Measurements from ENCODE around the gene TTI1.

Gene TTI1

DNA sequence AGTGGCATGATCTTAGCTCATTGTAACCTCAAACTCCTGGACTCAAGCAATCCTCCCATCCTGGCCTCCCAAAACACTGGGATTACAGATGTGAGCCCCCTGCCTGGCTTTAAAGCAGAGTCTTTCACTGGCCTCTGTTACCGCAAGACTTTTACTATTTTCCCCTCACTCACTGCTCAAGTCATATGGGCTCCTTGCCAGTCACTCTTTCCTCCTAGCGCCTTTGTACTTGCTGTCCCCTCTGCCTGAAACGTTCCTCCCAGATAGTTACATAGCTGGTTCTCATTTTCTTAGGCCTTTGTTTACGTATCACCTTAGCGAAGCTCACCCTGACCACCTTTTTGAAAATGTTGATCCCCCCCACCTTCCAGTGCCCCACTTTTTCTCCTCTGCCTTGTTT lies 29.6 kb upstream of the TTI1 start:
- TF ChIP-seq, protein P1, sequence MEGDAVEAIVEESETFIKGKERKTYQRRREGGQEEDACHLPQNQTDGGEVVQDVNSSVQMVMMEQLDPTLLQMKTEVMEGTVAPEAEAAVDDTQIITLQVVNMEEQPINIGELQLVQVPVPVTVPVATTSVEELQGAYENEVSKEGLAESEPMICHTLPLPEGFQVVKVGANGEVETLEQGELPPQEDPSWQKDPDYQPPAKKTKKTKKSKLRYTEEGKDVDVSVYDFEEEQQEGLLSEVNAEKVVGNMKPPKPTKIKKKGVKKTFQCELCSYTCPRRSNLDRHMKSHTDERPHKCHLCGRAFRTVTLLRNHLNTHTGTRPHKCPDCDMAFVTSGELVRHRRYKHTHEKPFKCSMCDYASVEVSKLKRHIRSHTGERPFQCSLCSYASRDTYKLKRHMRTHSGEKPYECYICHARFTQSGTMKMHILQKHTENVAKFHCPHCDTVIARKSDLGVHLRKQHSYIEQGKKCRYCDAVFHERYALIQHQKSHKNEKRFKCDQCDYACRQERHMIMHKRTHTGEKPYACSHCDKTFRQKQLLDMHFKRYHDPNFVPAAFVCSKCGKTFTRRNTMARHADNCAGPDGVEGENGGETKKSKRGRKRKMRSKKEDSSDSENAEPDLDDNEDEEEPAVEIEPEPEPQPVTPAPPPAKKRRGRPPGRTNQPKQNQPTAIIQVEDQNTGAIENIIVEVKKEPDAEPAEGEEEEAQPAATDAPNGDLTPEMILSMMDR (IDR thresholded peaks at IDR 0.05; ENCODE audit: low read depth, low read length): no peak

DNA sequence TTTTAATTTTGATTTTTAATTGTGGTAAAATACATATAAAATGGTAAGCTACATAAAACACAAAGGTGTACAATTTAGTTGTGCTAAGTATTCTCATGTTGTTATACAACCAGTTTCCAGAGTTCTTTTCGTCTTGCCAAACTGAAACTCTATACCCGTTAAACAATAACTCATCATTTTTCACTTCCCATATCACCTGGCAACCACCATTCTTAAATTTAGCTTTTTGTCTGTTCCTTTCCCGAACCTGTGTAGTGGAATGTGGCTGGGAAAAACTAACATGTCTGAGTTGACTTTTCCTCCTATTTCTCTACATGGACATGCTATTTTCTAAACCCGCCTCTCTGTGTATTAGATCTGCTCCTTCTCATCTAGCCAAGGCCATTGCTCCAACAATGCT lies 27.9 kb upstream of the TTI1 start:
- no peak overlapping the region for H3K4me3 ChIP-seq (ENCODE audit: low read depth, low read length)

More for the DNA sequence above, 29.6 kb upstream of the TTI1 start:
- H3K4me3 ChIP-seq (ENCODE audit: low read depth, low read length): no peak overlapping the region

DNA sequence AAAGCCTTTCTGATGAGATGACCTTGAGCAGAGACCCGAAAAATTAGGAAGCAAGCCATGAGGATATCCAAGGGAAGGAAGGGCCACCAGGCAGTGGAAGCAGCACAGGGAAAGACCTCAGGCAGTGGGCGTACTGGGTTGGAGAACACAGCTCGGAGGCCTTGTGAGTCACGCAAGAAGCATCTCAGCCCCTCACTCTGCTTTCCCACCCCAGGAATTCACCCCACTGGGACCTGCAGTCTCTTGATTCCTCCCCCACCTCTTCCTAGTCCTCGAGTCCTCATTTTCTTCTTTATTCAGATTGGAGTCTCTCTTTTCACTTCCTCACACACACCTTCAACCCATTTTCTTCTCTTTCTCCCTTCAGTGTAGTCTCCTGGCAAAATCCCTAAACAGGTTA lies 27.3 kb upstream of the TTI1 start:
- no peak overlapping the region for H3K4me3 ChIP-seq (ENCODE audit: low read depth, low read length)
- TF ChIP-seq, protein P1 (IDR thresholded peaks at IDR 0.05; ENCODE audit: low read depth, low read length): no peak

More for the DNA sequence above, 27.9 kb upstream of the TTI1 start:
- TF ChIP-seq, protein P1 (IDR thresholded peaks at IDR 0.05; ENCODE audit: low read depth, low read length): no peak

DNA sequence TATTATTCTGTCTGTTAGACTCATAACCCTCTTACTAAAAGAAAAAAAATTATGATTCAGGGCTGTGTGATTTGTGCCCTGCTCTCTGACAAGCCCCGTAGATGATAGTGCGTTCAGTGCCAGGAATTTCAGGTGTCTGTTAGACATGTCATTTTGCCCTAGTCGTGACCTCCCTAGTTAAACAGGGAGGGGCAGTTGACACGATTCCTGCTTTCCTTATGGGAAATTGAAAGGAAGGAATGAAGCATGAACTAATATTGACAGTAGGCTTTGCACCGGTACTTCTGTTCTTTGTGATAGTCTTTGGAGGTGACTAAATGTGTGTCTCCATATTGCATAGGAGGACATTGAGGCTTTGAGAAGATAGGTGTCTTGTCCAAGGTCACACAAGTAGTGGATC lies 26.6 kb upstream of the TTI1 start:
- TF ChIP-seq, protein P1 (IDR thresholded peaks at IDR 0.05; ENCODE audit: low read depth, low read length): no peak
- no peak overlapping the region for H3K4me3 ChIP-seq (ENCODE audit: low read depth, low read length)

DNA sequence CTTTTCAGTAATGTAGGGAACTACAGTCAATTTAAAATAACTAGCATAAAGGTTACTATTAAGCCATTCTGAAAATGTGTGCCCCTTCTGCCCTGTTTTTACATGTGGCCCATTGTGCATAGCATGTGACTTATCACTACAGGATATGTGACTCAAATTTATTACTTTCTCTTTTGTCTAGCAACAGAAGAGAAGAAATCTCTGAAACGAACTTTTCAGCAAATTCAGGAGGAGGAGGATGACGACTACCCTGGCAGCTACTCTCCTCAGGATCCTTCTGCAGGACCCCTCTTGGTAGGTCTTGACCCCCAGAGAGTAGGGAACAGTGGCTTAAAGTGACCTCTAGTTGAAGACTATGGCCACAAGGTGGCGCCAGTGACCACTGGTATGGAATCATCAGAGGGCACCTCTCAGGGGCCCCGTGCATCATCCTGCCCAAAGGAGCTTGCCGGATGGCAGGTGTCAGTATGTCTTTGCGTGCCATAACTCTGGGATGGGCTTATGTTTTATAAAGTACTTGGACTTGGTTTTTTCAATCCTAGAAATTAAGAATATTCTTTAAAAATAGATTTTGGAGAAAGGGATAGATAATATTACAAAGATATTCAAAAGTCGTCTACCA lies 24.2 kb upstream of the TTI1 start:
- TF ChIP-seq, protein P1 (IDR thresholded peaks at IDR 0.05; ENCODE audit: low read depth, low read length): peak; percentile 82
- no peak overlapping the region for H3K4me3 ChIP-seq (ENCODE audit: low read depth, low read length)

DNA sequence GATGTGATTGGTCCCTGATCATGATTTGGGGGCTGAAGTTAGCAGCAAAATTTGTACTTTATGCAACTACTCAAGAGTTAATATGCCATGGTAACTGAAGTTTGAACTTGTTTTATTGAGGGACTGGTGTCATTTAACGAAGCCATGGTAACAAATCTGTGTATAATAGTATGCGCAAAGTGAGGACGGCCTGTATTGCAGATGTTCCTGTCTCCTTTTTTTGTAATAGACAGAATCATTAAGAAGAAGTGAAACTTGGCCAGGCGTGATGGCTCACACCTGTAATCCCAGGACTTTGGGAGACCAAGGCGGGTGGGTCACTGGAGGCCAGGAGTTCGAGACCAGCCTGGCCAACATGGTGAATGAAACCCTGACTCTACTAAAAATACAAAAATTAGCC lies 22.6 kb upstream of the TTI1 start:
- H3K4me3 ChIP-seq (ENCODE audit: low read depth, low read length): no peak overlapping the region
- TF ChIP-seq, protein P1 (IDR thresholded peaks at IDR 0.05; ENCODE audit: low read depth, low read length): no peak

DNA sequence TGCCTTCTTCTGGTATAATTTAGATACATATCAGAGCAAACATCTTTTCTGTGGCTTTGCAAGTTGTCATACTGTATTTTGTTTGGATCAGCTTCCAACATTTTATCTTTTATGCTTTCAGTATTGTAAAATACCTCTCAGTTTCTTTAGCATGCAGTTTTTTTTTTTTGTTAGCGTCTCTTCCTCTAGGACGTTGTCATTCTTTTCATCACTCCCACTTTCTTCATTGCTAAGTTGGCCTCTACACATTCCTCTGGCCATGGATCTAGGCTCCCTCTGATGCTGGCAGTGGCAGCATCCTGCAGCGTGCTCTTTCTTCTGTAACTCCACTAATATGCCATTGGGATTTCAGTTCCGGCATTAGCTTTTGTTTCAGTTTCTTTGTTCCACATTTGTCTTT lies 22.0 kb upstream of the TTI1 start:
- TF ChIP-seq, protein P1 (IDR thresholded peaks at IDR 0.05; ENCODE audit: low read depth, low read length): no peak
- no peak overlapping the region for H3K4me3 ChIP-seq (ENCODE audit: low read depth, low read length)
